PFSK-1 (cell line): ENCODE measurements around the gene KCNQ5.

Source experiments
- POLR2AphosphoS5 ChIP-seq: IDR thresholded peaks from 2 replicates; pipeline ENCODE4 v1.6.1; 2012; ENCODE audit warnings: low read depth, mild to moderate bottlenecking, control low read depth, low read length, moderate library complexity
- SIN3A ChIP-seq: IDR thresholded peaks from 2 replicates; pipeline ENCODE4 v1.6.1; 2012; ENCODE audit warnings: mild to moderate bottlenecking, low read length, moderate library complexity, borderline replicate concordance; ENCODE audit not compliant: insufficient read depth
- TAF1 ChIP-seq: IDR thresholded peaks from 2 replicates; pipeline ENCODE4 v1.6.1; 2012; ENCODE audit warnings: low read length, control low read depth, borderline replicate concordance; ENCODE audit not compliant: insufficient read depth
- TF ChIP-seq, protein P1 (sequence below), 2 experiments: IDR thresholded peaks; 2 replicates each; pipeline versions ENCODE4 v1.6.1 to v1.8.0; 2011 to 2012; ENCODE audit warnings: low read depth in 2 of 2, low read length in 2 of 2, control low read depth in 1 of 2, inconsistent platforms in 1 of 2, mild to moderate bottlenecking in 1 of 2, moderate library complexity in 1 of 2; ENCODE audit not compliant: insufficient read depth in 1 of 2

DNA sequence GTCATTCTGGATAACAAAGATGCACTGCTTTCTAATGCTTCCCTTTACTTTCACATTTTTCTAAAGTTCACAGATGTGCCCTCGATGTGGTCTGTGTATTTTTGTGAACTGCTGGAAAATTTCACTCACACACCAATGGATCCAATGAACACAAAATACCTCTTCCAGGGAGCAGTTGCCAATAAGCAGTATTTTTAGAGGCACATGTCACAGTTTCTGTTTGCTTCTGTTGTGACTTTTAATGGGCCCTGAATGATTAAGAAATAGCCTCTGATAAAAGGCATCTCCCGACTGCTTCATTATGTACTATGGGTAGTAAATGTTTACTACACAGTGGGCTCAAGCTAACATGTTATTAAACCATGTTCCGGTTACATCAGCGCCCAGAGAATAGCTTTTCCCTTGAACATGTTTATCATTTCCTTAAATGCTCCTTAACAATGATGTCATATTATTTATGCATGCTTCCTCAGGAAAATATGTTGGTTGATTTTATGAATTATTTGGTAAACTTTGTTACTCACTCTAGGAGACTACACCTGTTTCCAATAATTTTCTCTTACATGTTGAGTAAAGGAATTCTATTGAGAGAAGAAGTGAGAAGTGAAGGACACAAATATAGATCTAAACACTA, 188.0 kb downstream of the KCNQ5 start:
- TF ChIP-seq TAF1 (no peak), SIN3A (no peak), POLR2AphosphoS5 (no peak)
- TF ChIP-seq, protein P1, sequence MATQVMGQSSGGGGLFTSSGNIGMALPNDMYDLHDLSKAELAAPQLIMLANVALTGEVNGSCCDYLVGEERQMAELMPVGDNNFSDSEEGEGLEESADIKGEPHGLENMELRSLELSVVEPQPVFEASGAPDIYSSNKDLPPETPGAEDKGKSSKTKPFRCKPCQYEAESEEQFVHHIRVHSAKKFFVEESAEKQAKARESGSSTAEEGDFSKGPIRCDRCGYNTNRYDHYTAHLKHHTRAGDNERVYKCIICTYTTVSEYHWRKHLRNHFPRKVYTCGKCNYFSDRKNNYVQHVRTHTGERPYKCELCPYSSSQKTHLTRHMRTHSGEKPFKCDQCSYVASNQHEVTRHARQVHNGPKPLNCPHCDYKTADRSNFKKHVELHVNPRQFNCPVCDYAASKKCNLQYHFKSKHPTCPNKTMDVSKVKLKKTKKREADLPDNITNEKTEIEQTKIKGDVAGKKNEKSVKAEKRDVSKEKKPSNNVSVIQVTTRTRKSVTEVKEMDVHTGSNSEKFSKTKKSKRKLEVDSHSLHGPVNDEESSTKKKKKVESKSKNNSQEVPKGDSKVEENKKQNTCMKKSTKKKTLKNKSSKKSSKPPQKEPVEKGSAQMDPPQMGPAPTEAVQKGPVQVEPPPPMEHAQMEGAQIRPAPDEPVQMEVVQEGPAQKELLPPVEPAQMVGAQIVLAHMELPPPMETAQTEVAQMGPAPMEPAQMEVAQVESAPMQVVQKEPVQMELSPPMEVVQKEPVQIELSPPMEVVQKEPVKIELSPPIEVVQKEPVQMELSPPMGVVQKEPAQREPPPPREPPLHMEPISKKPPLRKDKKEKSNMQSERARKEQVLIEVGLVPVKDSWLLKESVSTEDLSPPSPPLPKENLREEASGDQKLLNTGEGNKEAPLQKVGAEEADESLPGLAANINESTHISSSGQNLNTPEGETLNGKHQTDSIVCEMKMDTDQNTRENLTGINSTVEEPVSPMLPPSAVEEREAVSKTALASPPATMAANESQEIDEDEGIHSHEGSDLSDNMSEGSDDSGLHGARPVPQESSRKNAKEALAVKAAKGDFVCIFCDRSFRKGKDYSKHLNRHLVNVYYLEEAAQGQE (IDR thresholded peaks at IDR 0.05; ENCODE audit: insufficient read depth in 1 of 2, low read depth in 2 of 2, low read length in 2 of 2) = no peak
